GM19455 (cell line): ENCODE results near the gene BOD1.

ENCODE experiments used
- ATAC-seq: cut with Tn5 transposase; IDR thresholded peaks from one replicate; pipeline ENCODE4 v1.9.1; 2021; ENCODE audit not compliant: unreplicated experiment

BOD1 gene

DNA sequence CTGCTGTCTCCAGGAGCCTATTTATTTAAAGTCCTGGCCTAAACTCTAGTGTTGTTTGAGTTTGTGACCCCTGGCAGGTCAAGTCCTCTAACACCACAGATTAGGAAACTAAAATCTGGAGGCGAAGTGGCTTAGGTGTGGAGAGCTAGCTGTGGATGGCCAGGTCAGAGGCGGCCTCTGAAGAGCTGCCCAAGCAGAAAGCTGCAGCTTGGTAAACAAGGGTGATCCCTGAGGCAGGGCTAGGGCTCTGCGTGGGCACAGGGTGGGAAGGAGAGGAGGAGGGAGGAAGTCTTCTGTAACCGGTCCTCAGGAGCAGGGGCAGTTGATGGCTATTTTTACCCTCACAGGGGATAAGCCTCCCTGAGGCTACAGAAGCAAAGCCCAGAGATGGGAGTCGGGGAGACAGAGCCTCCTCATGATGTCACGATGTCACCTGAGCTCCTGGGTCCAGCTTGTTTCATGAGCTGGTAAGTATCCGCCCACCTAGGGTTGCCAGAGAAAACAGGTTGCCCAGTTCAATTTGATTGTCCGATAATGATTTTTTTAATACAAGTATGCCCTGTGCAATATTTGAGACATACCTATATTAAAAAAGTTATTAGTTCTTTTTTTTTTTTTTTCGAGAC lies 25.9 kb upstream of the BOD1 start:
- no peak for ATAC-seq

DNA sequence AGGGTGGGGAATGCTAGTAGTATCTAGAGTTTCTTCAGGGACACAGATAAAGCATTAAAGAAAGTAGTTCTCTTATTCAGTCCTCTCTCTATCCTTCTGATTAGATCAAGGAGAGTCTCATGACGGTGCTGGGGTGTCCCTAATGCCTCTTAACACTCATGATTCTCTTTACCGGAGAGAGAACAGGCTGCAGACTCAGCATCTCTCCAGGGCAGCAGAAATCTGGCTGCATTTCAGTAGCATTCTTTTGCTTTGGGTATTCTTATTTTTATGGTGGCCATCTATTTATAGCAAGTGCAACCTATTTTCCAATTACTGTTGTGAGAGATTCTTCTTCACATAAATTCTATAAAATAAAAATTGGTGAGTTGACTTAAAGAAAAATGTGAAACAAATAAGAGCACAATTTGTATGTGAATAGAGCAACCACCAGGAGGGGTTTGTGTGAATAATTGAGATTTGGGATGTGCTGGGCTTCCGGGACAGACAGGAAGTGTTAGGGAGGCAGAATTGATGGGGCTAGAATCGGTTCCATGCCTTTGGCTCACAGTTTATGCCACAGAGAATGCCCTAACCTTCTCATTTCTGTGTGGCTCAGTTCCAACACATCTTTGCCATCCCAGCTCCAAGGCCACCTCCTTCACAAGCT lies 23.8 kb upstream of the BOD1 start:
- no peak for ATAC-seq

DNA sequence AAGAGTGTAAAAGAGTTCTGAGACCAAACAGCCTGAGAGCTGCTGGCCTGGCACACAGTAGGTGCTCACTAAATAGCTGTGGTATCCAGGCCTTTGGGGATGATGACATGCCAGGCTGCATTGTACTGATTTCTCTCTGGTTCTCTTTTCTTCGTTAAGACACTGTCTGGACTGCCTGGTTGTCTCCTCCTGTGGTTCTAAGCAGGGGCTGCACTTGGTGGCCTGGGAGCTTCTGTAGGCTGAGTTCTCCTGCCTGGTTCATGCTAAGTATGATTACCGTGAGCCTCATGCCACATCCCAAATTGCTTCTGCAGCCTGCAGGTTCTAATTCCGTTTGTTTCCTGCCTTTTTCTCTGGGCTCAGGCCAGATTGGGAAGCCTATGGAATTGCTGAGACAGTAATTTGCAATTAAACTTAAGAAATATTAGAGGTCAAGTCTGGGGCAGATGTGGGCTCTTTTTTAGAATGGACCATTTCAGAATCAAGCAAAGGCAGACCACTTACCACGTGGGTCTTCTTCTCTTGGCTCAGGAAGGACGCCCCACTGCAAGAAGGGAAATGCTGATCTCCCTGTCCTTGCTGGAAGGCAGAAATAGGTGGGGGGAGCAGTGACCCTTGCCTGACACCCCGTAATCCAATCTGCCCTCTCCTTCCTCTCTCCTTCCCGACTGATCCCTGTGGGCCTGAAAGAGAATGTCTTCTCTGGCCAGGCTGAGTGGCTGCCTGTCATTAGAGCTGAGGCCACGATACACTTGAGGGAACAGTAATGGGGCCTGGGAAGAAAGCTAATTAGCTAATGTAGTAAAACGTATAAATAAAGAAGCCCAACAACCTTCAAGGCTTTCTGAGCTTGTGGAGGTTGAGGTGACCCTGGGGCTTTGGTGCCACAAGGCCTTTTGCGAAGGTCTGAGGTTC lies 21.9 kb upstream of the BOD1 start:
- no peak for ATAC-seq

DNA sequence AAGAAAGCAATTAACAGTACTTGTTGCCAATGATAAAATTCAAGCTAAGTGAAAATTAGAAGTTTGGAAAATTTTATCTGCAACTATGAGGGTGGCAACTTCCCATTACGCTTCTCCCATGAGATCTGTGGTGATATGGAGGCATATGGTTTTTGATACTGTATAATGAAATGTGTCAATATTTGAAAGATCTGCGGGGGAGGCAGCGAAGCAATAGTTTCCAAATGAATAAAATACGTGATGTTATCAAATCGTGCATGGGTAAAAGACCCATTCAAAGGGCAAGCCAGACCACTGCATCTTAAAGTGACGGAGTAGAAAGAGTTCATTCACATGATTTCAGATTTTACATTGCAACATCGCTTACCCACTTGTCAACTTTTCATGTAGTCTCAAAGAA lies 20.9 kb upstream of the BOD1 start:
- ATAC-seq: no peak

DNA sequence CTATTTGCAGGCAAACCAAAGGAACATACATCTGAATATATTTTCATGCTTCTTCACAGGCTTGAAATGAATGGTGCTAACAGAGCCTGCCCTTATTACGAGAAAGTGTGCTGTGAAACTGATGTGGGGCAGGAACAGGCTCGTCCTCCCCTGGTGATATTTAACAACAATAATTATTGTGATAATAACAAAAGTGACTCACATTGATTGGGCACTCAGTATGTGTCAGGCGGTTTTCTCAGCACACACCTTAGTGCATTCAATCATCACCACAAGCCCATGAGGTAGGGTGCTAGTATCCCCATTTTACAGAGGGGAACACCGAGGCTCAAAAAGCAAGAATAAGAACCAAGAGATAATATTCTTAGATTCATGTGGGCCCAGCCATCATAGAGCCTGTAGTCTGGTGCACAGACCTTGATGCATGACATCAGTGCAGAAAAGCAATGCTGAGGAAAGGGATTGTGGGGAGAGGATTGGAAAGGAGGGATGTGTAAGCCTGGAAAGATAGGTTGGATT lies 18.1 kb upstream of the BOD1 start:
- ATAC-seq: no peak

DNA sequence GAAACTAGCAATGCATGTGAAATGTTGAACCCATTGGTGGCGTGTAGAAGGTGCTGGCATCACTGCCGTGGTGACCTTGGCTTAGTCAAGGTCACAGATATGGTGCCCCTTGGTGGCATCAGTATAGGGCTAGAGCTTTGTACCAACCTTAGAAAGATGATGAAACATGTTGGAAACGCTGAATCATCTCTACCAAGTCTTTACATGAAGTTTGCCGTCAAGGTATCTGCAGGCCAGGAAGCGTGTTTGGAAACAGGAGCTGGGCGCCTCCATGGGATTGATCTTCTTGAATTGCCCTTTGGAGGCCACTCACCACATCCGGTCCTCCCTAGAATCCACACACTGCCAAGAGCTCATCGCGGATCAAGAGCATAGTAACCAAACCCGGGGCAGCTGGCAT lies 16.9 kb upstream of the BOD1 start:
- ATAC-seq: no peak

DNA sequence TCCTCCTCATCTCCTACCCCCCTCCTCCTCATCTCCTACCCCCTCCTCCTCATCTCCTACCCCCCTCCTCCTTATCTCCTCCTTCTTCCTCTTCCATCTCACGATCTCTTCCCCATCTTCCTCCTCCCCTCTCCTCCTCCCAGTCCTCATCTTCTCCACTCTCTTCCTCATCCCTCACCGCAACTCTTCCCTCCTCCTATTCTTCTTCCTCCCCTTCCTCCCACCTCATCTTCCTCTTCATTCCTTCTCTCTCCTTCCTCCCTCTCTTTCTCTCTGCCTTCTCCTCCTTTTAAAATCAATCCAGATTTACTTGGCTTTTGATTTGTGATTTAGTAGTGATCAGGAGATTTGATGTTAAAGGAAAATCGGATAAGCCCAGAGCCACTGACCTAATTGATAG lies 15.0 kb upstream of the BOD1 start:
- ATAC-seq: no peak

DNA sequence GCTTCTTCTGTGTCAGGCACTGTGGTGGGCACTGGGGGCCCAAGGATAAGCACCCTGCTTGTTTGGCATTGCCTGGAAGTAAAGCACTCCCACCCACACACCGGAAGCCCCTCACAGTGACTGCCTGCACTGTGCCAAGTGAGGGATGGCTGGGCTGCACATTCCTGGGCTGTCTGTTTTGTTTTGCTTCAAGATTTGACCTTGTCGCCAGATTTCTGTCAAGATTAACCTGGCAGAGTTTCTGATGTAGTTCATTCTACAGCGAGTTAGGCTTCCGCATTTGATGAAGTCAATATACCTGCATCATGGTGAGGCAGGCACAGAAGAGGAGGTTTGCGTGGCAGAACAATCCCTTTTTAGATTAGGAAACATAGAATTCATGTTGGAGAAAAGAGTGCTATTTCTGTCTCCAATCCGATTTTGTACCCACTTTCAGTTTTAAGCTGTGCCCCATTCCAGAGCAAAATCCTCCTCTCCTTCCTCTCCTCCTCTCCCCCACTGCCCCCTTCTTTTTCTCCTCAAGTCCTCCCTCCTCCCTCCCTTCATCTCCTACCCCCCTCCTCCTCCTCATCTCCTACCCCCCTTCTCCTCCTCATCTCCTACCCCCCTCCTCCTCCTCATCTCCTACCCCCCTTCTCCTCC lies 14.4 kb upstream of the BOD1 start:
- ATAC-seq: no peak

DNA sequence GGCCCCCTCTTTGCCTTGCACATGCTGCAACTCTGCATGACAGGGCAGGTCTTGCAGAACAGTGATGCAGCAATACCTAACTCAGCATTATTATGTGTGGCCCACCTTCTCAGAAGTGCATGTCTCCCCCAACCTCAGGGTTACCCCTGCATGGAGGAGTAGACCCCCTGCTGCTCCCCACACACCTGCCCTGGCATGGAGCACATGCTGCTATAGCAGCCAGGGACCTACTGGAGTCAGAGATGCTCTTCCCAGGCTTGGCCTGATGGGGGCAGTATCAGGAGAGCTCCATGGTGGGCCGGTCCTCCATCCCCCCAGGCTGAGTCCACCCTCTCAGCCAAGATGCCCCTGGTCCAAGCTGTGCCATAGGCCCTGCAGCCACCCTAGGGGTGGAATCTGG lies 13.2 kb upstream of the BOD1 start:
- no peak for ATAC-seq

DNA sequence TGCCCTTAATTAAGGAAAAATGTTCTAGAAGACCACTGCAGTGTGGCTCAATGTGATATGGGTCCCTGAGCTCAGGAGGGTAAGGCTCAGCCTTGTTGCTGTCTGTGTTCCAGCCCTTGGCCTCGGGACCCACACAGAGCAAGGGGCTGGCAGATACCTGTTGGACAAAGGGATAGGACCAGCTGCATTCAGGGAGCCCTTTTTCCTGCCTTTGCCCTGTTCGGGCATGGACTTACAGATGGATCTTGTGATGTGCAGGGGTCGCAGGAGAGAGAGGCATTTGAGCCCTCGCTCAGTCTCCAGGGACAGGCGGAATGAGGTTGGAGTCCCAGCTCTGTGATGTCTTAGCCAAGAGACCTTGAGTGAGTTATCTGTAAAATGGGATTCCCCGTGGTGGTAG lies 12.1 kb upstream of the BOD1 start:
- no peak for ATAC-seq

DNA sequence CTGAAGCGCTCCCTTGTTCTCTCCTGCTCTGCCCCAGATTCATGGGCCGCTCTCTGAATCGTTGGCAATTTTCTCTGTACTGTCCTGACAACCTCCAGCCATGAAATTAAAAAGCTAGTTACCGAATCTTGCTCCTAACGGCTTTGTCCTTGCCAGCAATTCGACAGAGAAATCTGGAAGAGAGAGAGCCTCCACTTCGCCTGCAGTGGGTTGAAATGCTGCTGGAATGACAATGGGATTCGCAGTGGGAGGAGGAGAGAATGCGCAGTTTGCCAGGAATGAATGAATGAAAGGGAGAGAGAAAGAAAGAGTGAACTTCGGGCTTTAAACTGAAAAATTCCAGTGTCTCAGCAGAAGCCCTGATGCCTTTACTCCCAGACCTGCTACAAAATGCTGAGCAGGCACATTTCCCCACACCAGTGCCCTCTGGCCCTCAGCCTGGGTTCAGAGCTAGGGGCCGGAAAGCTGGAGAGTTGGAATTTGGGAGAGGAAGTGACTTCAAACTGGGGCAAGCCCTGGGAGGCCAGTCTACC lies 11.5 kb upstream of the BOD1 start:
- no peak for ATAC-seq

DNA sequence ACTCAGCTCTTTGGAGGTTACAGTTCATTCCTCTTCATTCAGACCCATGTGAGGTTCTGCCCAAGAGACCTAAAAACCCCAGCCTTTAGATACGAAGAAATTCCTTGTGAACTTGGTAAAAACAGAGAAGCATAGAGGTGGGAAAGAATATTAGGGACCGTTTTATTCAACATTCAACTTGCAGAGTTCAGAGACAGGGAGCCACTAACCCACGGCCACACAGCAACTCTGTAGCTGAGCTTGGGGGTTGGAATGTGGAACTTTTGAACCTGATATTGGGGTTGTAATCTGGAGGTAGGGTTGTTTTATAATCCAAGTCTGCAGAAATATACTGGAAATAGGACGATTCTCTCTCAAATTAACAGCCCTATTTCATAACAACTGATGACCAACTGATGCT lies 10.8 kb upstream of the BOD1 start:
- ATAC-seq: no peak

DNA sequence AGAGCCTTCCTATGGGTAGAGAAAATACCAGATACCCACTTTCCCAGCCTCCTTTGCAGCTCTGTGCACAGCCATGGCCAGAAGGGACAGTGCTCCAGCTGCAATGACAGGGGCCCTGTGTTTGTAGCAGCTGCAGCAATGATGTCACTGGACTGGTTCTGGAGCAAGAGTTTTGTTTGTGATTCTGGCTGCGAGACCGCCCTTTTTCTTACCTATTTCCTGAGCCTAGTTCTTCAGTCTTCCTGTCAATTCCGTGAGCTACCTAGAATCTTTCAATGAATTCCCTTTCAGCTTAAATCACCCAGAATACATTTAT lies 10.0 kb upstream of the BOD1 start:
- ATAC-seq: no peak

DNA sequence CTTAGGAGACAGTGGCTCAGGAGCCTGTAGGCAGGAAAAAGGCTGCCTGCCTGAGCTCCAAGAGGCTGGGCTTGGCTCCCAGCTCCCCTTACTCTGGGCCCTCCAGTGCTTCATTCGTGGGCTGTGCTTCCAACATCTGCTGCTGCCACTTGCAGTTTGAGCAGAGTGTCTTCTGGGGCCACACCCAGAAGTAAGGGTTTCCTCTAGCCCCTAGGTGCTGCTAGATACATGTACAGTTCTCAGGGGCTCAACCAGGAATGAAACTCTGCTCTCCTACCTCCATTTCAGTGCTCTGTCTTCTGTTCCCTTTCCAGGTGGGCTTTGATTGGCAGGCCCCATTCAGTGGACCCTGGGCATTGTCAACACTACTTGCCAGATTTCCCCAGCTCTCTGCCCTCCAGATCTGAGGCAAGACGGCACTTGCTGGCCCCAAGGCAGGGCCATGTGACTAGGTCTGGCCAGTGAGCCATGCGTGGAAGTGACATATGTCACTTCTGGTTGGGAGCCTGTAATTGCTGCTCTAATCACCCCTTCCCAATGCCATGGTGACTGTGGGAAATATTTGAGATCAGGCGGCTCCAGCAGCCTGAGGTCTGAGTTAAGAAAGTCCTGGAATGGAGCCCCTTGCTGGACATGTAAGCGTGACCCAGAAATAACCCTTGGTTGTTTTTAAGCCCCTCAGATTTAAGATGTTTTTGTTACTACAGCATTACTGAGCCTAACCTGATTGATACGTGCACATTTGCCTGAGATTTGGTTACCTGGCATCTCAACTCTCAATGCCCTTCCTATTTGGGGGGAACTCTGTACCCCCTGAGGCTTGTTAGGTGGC lies 9.4 kb upstream of the BOD1 start:
- ATAC-seq: peak; percentile 62

DNA sequence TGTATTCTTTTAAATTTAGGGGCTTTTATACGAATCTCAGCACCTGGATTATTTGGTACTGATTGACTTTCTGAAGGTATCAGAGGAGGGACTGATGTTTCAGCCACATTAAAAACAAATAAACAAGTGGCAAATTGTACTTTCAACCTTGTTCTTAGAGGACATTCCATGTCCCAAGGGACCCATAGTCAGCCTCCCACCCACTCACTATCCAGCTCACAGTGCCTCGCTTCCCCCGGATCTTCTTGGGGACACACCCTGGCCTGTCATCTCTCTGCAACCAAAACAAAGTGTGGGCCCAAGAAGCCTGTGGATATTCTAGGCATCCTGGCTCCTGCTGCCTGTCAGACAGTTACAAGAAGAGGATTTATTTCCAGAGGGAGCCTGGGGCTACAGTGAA lies 8.8 kb upstream of the BOD1 start:
- ATAC-seq: no peak

DNA sequence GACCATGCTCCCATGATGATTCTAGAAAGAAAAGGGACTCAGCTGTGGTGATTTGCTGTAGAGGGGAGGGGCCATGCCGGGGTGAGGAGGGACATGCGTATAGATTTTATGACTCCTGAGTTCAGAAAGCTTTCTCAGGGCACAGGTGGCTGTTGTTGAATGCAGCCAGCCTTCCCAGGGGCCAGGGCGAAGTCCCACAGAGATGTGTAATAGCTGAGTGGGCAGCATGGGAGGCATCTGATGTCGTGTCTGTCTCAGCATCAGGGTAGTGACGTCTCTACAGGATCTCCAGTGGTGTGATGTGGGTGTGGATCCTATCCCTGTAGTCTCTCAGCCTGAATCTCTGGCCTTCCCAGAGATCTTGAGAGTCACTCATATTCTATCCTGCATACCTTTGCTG lies 7.8 kb upstream of the BOD1 start:
- no peak for ATAC-seq

DNA sequence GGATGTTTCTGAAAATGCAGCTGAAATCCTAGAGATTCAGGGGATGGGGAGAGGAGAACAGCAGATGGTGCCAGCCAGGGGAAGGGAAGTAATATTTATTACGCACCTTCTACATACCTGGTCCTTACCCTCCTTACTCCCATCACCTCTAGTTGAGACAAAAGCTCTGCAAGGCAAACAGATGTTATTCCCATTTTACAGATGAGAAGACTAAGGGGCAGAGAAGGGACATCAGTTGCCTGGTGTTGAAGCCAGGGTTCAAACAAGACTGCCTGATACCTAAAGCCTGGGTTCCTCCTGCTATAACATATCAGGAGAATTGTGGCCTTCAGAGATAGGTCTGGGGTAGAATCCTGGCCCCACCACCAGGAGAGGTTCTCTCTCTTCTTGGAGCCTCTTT lies 7.3 kb upstream of the BOD1 start:
- no peak for ATAC-seq

DNA sequence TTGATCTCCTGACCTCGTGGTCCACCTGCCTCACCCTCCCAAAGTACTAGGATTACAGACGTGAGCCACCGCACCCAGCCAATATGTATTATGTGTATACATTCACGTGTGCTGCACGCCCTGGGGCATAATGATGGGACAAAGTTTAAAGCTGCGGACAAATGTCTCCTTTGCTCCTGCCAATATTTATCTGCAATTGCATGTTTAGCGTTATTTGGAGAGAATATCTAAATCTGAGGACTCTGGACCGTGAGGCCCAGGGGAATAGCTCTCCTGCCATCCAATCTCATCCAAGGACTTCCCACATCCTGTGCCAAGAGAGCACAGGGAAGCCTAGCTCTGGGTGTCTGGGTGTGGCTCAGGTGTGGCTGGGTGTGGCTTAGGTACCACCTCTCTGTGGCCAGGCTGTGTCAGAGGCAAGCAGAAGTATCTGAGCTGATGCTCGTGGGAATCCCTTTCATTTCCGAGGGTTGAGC lies 6.9 kb upstream of the BOD1 start:
- ATAC-seq: no peak

DNA sequence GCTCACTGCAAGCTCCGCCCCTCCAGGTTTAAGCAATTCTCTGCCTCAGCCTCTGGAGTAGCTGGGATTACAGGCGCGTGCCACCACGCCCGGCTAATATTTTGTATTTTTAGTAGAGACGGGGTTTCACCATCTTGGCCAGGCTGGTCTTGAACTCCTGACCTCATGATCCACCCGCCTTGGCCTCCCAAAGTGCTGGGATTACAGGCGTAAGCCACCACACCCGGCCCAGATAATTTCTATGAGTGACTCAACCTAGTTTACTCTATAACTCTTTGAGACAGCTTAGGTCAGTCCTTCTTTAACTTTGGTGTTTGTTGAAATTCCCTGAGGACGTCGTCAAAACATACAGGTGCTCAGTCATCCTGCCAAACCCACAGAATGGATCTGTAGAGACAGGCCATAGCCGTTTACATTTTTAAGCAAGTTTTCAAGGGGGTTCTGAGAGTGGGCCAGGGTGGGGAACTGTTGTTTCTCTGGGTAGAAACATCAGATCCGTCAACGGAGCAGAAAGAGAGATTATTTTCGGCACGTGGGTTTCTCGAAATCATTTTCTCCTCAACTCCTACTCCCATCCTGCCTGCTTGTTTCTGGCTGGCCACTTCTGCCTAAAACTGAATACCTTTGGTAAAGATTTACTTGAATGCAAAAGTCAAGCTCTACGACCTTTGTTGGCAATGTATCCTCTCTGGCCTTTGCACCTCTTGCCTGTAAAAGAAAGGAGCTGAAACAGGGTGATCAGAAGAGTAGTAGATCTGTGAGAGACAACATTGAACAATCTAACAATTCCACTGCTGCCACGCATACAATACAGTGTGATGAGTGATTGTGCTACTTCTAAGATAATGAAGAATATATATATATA lies 6.0 kb upstream of the BOD1 start:
- no peak for ATAC-seq
